Spleen (tissue), 11 donors: Measurements from ENCODE around the gene SMARCAL1. TPM values are rescaled to one million over a fixed set of nuclear protein-coding genes. Genes with fewer than 3 reads are reported as not detected.

Experiments
- DNase-seq: peaks from one replicate; pipeline ENCODE4 v3.0.0-alpha.2; 2020
- H3K27ac ChIP-seq, 8 donors: fragments of 200-600 bp; sonication (generic) in 7 of 8; 1 replicate in 4 of 8; 2 replicates in 4 of 8; pipeline versions ENCODE4 v1.5.0 to v1.8.0; 2016 to 2021; ENCODE audit warnings: inconsistent platforms in 4 of 8, mild to moderate bottlenecking in 4 of 8, moderate library complexity in 1 of 8
- H3K27me3 ChIP-seq, 7 donors: fragments of 200-600 bp; sonication (generic) in 6 of 7; replicated peaks in 1 of 7; 1 replicate in 4 of 7; 2 replicates in 3 of 7; pipeline versions ENCODE4 v1.5.0 to v1.8.0; 2016 to 2021; ENCODE audit warnings: inconsistent platforms in 3 of 7, mild to moderate bottlenecking in 1 of 7
- H3K36me3 ChIP-seq, 6 donors: fragments of 200-600 bp; sonication (generic) in 5 of 6; 1 replicate in 4 of 6; 2 replicates in 2 of 6; pipeline versions ENCODE4 v1.5.0 to v1.8.0; 2016 to 2021; ENCODE audit warnings: inconsistent platforms in 2 of 6
- H3K4me1 ChIP-seq, 6 donors: fragments of 200-600 bp; sonication (generic) in 5 of 6; 1 replicate in 3 of 6; 2 replicates in 3 of 6; pipeline versions ENCODE4 v1.5.0 to v1.8.0; 2016 to 2021; ENCODE audit warnings: inconsistent platforms in 3 of 6
- H3K4me3 ChIP-seq, 8 donors: fragments of 200-600 bp; sonication (generic) in 7 of 8; 1 replicate in 4 of 8; 2 replicates in 4 of 8; pipeline versions ENCODE4 v1.5.0 to v1.8.0; 2016 to 2021; ENCODE audit warnings: inconsistent platforms in 4 of 8, mild to moderate bottlenecking in 4 of 8, moderate library complexity in 2 of 8
- H3K9me3 ChIP-seq, 8 donors: fragments of 200-600 bp; sonication (generic) in 7 of 8; 1 replicate in 4 of 8; 2 replicates in 4 of 8; pipeline versions ENCODE4 v1.5.0 to v1.8.0; 2016 to 2021; ENCODE audit warnings: inconsistent platforms in 4 of 8
- POLR2A ChIP-seq, 3 donors: fragments of 450-650 bp; IDR thresholded peaks; one replicate each; pipeline ENCODE4 v1.5.1; 2017; ENCODE audit warnings: antibody characterized with exemption in 3 of 3, mild to moderate bottlenecking in 1 of 3
- POLR2AphosphoS5 ChIP-seq, 3 donors: sonication (generic); formaldehyde crosslinking; IDR thresholded peaks; one replicate each; pipeline ENCODE4 v1.5.1; 2017; ENCODE audit warnings: antibody characterized with exemption in 3 of 3
- WGBS, 5 donors: extraction: QIAGEN DNeasy Blood & Tissue Kit in 3 of 5; methylation state at CpG; one replicate each; pipeline versions ENCODE4 v1.1.5 to v1.1.7; 2013 to 2018; 5-methylcytosine and 5-hydroxymethylcytosine counted together
- intact Hi-C: fragments of 100-400 bp; cut with DNase I; formaldehyde crosslinking; loops from one replicate; pipeline ENCODE4 v1.15.0; 2023; ENCODE audit warnings: low total_unique reads
- polyA plus RNA-seq, 3 donors: library from polyadenylated mRNA; stranded (reverse); fragments of 200-250 nt; gene quantifications; one replicate each; pipeline ENCODE4 v1.2.1, GENCODE V29; 2013
- total RNA-seq, 7 donors: library from RNA; depleted of rRNA in 3 of 7; stranded (reverse); fragments of >200 nt in 3 of 7; fragmentation: NEBNext Ultra II Directional in 4 of 7; extraction: Animal tissue kit (Norgen Biotek cat#: 25700) in 4 of 7; gene quantifications; one replicate each; pipeline versions ENCODE4 v1.1.0 to v1.2.1, GENCODE V29; 2016 to 2021
- TF ChIP-seq, protein P1 (sequence below), 11 experiments: fragments of 200-600 bp in 7 of 11; fragments of 450-650 bp in 4 of 11; sonication (generic) in 4 of 11; IDR thresholded peaks in 8 of 11; conservative IDR thresholded peaks in 3 of 11; 1 replicate in 7 of 11; 2 replicates in 4 of 11; pipeline versions ENCODE4 v1.4.0 to v1.8.0; 2016 to 2021; ENCODE audit warnings: antibody characterized with exemption in 11 of 11, inconsistent platforms in 4 of 11, mild to moderate bottlenecking in 1 of 11
- donor health status: healthy with polysubstance abuse.
- donor health status: DM: no; HTN: no; CAD: no; lungs with moderate emphysema.
- donor health status: DM: no; HTN: no; CAD: no.
- donor health status: Bipolar disorder and iron deficiency.
- donor health status: healthy.
- donor health status: DM: no; HTN: no; CAD: no.
- donor health status: DM: yes; HTN: yes; CAD: no.

Gene SMARCAL1
- total and polyA plus RNA-seq, 10 donors: 7.3 to 34.9 (median 24.6) TPM

DNA sequence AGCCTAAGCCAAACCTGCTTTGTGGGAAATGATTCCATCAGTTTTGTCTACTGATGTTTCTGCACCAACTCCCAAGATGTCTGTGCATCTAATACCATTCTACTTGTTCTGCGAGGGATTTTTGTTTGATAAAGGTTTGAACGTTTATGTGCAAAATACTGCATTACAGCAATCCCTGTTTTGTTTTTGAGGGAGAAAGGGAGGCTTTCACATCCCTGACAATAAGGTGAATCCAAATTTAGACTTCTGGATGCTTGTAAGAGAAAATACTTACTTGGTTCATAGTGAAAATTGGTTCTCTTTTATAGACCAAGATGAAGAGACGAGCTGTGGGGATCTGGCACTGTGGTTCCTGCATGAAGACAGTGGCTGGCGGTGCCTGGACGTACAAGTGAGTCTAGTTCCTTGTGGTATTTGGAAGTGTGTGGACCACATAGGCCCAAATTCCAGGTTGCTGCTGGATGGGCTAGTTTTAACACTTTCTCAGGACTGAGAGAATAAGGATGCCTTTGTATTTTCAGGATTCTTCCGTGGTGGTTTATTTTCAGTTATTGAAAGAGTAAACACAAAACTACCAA is 87.4 kb downstream of the SMARCAL1 start:
- peak overlapping the region; percentile 59 to 90 (median 76) for H3K4me3 ChIP-seq
- H3K27me3 ChIP-seq: no peaks in the 10 kb centered on the region
- TF ChIP-seq POLR2A (IDR thresholded peaks at IDR 0.05) (no peak), POLR2AphosphoS5 (IDR thresholded peaks at IDR 0.05) (no peak)
- TF ChIP-seq, protein P1, sequence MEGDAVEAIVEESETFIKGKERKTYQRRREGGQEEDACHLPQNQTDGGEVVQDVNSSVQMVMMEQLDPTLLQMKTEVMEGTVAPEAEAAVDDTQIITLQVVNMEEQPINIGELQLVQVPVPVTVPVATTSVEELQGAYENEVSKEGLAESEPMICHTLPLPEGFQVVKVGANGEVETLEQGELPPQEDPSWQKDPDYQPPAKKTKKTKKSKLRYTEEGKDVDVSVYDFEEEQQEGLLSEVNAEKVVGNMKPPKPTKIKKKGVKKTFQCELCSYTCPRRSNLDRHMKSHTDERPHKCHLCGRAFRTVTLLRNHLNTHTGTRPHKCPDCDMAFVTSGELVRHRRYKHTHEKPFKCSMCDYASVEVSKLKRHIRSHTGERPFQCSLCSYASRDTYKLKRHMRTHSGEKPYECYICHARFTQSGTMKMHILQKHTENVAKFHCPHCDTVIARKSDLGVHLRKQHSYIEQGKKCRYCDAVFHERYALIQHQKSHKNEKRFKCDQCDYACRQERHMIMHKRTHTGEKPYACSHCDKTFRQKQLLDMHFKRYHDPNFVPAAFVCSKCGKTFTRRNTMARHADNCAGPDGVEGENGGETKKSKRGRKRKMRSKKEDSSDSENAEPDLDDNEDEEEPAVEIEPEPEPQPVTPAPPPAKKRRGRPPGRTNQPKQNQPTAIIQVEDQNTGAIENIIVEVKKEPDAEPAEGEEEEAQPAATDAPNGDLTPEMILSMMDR (IDR thresholded peaks at IDR 0.05 in 8 of 11, conservative IDR thresholded peaks at IDR 0.05 in 3 of 11): no peak
- no peak for DNase-seq
- 14 to 23% (median 18%) methylated on average over 6 of the region's 6 CpGs for WGBS, 5 donors
- H3K9me3 ChIP-seq: no peaks in the 10 kb centered on the region
- peak overlapping the region in 7 of 8 donors; percentile 79 to 90 (median 85) for H3K27ac ChIP-seq
- H3K36me3 ChIP-seq: peaks cover 6 to 55% (median 50%) of the 10 kb centered on the region in 6 donors
- peaks cover 19 to 82% (median 57%) of the 10 kb centered on the region in 6 donors for H3K4me1 ChIP-seq
- intact Hi-C loops: loop anchor here (10.0 kb wide), 1 partner anchor 85 kb away; the partner anchor contains the start of gene SMARCAL1

DNA sequence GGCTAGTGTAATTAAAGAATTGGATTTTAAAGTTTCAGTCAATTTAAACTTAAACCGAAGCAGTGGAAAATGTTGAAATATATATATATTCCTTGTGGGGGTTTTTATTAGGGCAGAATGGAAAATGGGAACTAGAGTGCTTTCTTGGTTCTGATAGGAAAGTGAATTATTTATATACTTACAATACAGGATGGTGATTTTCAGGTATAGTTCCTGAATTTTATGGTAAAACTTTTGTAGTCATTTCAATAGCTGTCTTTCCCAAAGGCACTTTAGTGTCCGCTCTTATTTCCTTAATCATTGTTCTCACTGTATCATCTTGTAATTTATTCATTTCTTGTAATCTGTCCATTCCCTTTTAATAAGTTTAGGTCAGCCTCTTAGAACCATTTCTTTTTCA is 88.3 kb downstream of the SMARCAL1 start:
- peaks cover 6 to 64% (median 57%) of the 10 kb centered on the region in 6 donors for H3K36me3 ChIP-seq
- H3K4me1 ChIP-seq: peaks cover 19 to 77% (median 54%) of the 10 kb centered on the region in 6 donors
- H3K27me3 ChIP-seq: no peaks in the 10 kb centered on the region
- DNase-seq: no peak
- H3K4me3 ChIP-seq: peak overlapping the region in 4 of 8 donors; percentile 71 to 90 (median 88)
- TF ChIP-seq POLR2A (IDR thresholded peaks at IDR 0.05): no peak
- TF ChIP-seq POLR2AphosphoS5 (IDR thresholded peaks at IDR 0.05): no peak
- TF ChIP-seq, protein P1 (IDR thresholded peaks at IDR 0.05 in 8 of 11, conservative IDR thresholded peaks at IDR 0.05 in 3 of 11): no peak
- 83 to 90% (median 83%) methylated on average over 2 of the region's 2 CpGs for WGBS, 5 donors
- intact Hi-C loops: no loop called here
- H3K27ac ChIP-seq: no peak overlapping the region
- no peaks in the 10 kb centered on the region for H3K9me3 ChIP-seq

DNA sequence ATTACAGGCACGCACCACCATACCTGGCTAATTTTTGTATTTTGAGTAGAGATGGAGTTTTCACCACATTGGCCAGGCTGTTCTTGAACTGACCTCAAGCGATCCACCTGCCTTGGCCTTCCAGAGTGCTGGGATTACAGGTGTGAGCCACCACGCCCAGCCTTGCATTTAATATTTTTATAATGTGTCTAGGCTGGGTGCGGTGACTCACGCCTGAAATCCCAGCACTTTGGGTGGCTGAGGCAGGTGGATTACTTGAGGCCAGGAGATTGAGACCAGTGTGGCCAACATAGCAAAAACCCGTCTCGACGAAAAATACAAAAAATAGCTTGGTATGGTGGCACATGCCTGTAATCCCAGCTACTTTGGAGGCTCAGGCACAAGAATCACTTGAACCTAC is 89.6 kb downstream of the SMARCAL1 start:
- Histone ChIP-seq H3K9me3 (no peaks in the 10 kb centered on the region), H3K36me3 (peaks cover 6 to 77% (median 58%) of the 10 kb centered on the region in 6 donors), H3K4me1 (peaks cover 19 to 64% (median 50%) of the 10 kb centered on the region in 6 donors), H3K4me3 (no peak overlapping the region), H3K27me3 (no peaks in the 10 kb centered on the region), H3K27ac (no peak overlapping the region)
- no peak for DNase-seq
- WGBS, 5 donors: 84 to 96% (median 91%) methylated on average over 8 of the region's 8 CpGs
- intact Hi-C loops: no loop called here
- TF ChIP-seq, protein P1 (IDR thresholded peaks at IDR 0.05 in 8 of 11, conservative IDR thresholded peaks at IDR 0.05 in 3 of 11): no peak
- TF ChIP-seq POLR2A (IDR thresholded peaks at IDR 0.05) (no peak), POLR2AphosphoS5 (IDR thresholded peaks at IDR 0.05) (no peak)

GRCh38 chr2:216502381-216503158 is 90.3 kb downstream of the SMARCAL1 start:
- TF ChIP-seq, protein P1 (IDR thresholded peaks at IDR 0.05 in 8 of 11, conservative IDR thresholded peaks at IDR 0.05 in 3 of 11): no peak
- TF ChIP-seq POLR2AphosphoS5 (IDR thresholded peaks at IDR 0.05) (no peak), POLR2A (IDR thresholded peaks at IDR 0.05) (no peak)
- Histone ChIP-seq H3K27me3 (no peaks in the 10 kb centered on the region), H3K27ac (peak overlapping the region in 1 of 8 donors; percentile 9), H3K36me3 (peaks cover 6 to 81% (median 58%) of the 10 kb centered on the region in 6 donors), H3K4me1 (peaks cover 19 to 57% (median 45%) of the 10 kb centered on the region in 6 donors), H3K9me3 (no peaks in the 10 kb centered on the region), H3K4me3 (no peak overlapping the region)
- no peak for DNase-seq
- WGBS, 5 donors: 82 to 89% (median 82%) methylated on average over 7 of the region's 7 CpGs
- intact Hi-C loops: no loop called here
